ENCODE data around the gene SLC25A48.

DNA sequence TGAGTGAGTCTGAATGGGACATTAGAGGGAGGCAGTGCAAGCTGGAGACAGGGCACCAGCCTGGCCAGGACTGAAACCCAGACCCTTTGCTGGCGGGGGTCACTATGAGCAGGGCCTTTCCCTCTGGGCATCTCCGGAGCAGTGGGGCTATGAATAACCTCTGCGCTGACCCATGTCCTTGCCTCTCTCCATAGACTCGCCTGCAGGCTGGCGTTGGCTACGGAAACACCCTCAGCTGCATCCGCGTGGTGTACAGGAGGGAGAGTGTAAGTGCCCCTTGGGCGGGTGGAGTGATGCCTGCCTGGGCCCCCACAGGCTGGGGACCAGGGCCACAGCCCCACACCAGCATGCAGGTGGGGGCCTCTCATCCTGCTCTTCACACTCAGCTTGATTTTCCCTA, 15.8 kb downstream of the SLC25A48 start:
- TF ChIP-seq POLR2A (IDR thresholded peaks at IDR 0.05; ENCODE audit: low read depth, low read length) (no peak), PAX5 (IDR thresholded peaks at IDR 0.05; ENCODE audit: insufficient read depth, low read length, severe bottlenecking) (no peak), POLR2AphosphoS5 (IDR thresholded peaks at IDR 0.05; ENCODE audit: low read depth, low read length) (no peak), TAF1 (IDR thresholded peaks at IDR 0.05; ENCODE audit: low read depth, low read length) (no peak), SPI1 (IDR thresholded peaks at IDR 0.05; ENCODE audit: low read depth, low read length) (no peak), POU2F2 (IDR thresholded peaks at IDR 0.05; ENCODE audit: low read depth, low read length) (no peak)

Data from GM12891 (cell line).